ENCODE data around the gene SLC6A6. TPM values are rescaled to one million over a fixed set of nuclear protein-coding genes. Genes with fewer than 3 reads are reported as not detected.

SLC6A6 gene
- total RNA-seq, 1 experiment from 2014 or later = 72.6 TPM

GRCh38 chr3:14431452-14431916, 29.1 kb downstream of the SLC6A6 start:
- H3K14ac ChIP-seq (ENCODE audit: insufficient read depth, low read length) = no peak overlapping the region; the same call in 1 of the 2 replicates
- H3K9ac ChIP-seq (ENCODE audit: extremely low read depth, insufficient read length, low read length) = no peak overlapping the region
- no peak overlapping the region for H2BK120ac ChIP-seq (ENCODE audit: low read depth, low read length, poor library complexity, severe bottlenecking)
- no peak overlapping the region for H3K23ac ChIP-seq (ENCODE audit: insufficient read length, low read depth, low read length)
- H3K56ac ChIP-seq (ENCODE audit: insufficient read length, low read depth, low read length) = no peak overlapping the region
- Mint-ChIP-seq H3K36me3 (ENCODE audit: insufficient read depth in 1 of 3, low read depth in 3 of 3) (no peaks in the 10 kb centered on the region; a peak in 2 of 7 replicates), H3K4me1 (peaks cover 33 to 37% of the 10 kb centered on the region in 2 experiments), H3K9me3 (no peaks in the 10 kb centered on the region), H3K4me3 (no peak overlapping the region), H3K27me3 (ENCODE audit: low read depth) (no peaks in the 10 kb centered on the region; the same call in 1 of the 2 replicates), H3K27ac (peak overlapping the region; percentile 20 to 50 (median 21); a peak in 5 of 7 replicates)
- H2BK15ac ChIP-seq (ENCODE audit: low read depth, low read length) = no peak overlapping the region
- H4K91ac ChIP-seq (ENCODE audit: insufficient read length, low read depth, low read length) = no peak overlapping the region
- no peak overlapping the region for H3T11ph ChIP-seq (ENCODE audit: low read length)
- no peak overlapping the region for H3K4ac ChIP-seq (ENCODE audit: low read depth, low read length)
- peaks cover 3% of the 10 kb centered on the region; the same call in 1 of the 2 replicates for H3K4me1 ChIP-seq (ENCODE audit: insufficient read depth, low read length)
- no peak overlapping the region for H3K27ac ChIP-seq (ENCODE audit: insufficient read length, low read depth, low read length)
- H2BK20ac ChIP-seq (ENCODE audit: low read depth, low read length, poor library complexity, severe bottlenecking) = no peak overlapping the region
- H4K8ac ChIP-seq (replicated peaks; ENCODE audit: insufficient read length, low read depth, low read length) = no peak overlapping the region
- peaks cover 10% of the 10 kb centered on the region for H3K79me1 ChIP-seq (ENCODE audit: insufficient read depth, low read depth, low read length, poor library complexity, severe bottlenecking)
- no CpG with 5 or more reads among the region's 10 CpGs for WGBS (ENCODE audit: extremely low coverage, insufficient read length, low lambda C conversion rate)
- no peak for DNase-seq
- H4K5ac ChIP-seq (ENCODE audit: insufficient read length, low read depth, low read length) = no peak overlapping the region
- H2AFZ ChIP-seq (ENCODE audit: low read length) = no peak overlapping the region
- H3K4me2 ChIP-seq (ENCODE audit: insufficient read depth, insufficient read length, low read length) = no peak overlapping the region
- H2BK5ac ChIP-seq (ENCODE audit: insufficient read length, low read length) = no peak overlapping the region
- H3K27me3 ChIP-seq (ENCODE audit: insufficient read depth, low read length) = no peaks in the 10 kb centered on the region
- H3K79me2 ChIP-seq (ENCODE audit: insufficient read depth, low read length) = no peaks in the 10 kb centered on the region
- TF ChIP-seq CTCF (conservative IDR thresholded peaks at IDR 0.05) = peak; percentile 34; the same call in 2 of the 3 replicates
- no peak overlapping the region for H2BK12ac ChIP-seq (ENCODE audit: insufficient read length, low read depth, low read length)
- H2AK5ac ChIP-seq (ENCODE audit: insufficient read length, low read length) = no peak overlapping the region
- H3K23me2 ChIP-seq (ENCODE audit: insufficient read length, low read depth, low read length, poor library complexity, severe bottlenecking) = peaks cover 3% of the 10 kb centered on the region
- no peaks in the 10 kb centered on the region for H3K9me3 ChIP-seq (ENCODE audit: control insufficient read depth, low read depth, low read length)
- H4K20me1 ChIP-seq (ENCODE audit: control insufficient read depth, insufficient read depth, insufficient read length) = no peaks in the 10 kb centered on the region
- H3K18ac ChIP-seq (ENCODE audit: insufficient read length, low read depth, low read length) = no peak overlapping the region

Data from H9 (cell line).